Lung (tissue), 12 donors: ENCODE data around the gene MUC21. TPM values are rescaled to one million over a fixed set of nuclear protein-coding genes. Genes with fewer than 3 reads are reported as not detected.

Experiments
- ATAC-seq: fragments of 200-7000 bp; cut with Tn5 transposase; one replicate; pipeline ENCODE4 v1.9.1; 2020; ENCODE audit warnings: moderate number of reproducible peaks; ENCODE audit not compliant: insufficient read depth, low FRiP score
- DNase-seq, 3 donors: peaks; one replicate each; pipeline ENCODE4 v3.0.0-alpha.2; 2013 to 2017
- H3K27ac ChIP-seq, 2 donors: one replicate each; pipeline ENCODE4 v1.5.1; 2013; ENCODE audit warnings: mild to moderate bottlenecking in 2 of 2, moderate library complexity in 2 of 2, control low read depth in 1 of 2, inconsistent platforms in 1 of 2, low read depth in 1 of 2, low read length in 1 of 2
- H3K27me3 ChIP-seq, 3 donors: one replicate each; pipeline ENCODE4 v1.5.1; 2013; ENCODE audit warnings: low read length in 2 of 3; ENCODE audit not compliant: control insufficient read depth in 3 of 3, insufficient read depth in 3 of 3
- H3K36me3 ChIP-seq, 4 donors: one replicate each; pipeline ENCODE4 v1.5.1; 2013; ENCODE audit warnings: low read length in 4 of 4, mild to moderate bottlenecking in 1 of 4, moderate library complexity in 1 of 4; ENCODE audit not compliant: control insufficient read depth in 4 of 4, insufficient read depth in 4 of 4
- H3K4me1 ChIP-seq, 5 donors: one replicate each; pipeline ENCODE4 v1.5.1; 2013; ENCODE audit warnings: low read length in 5 of 5, mild to moderate bottlenecking in 2 of 5, moderate library complexity in 1 of 5; ENCODE audit not compliant: control insufficient read depth in 5 of 5, insufficient read depth in 5 of 5
- H3K4me3 ChIP-seq: one replicate; pipeline ENCODE4 v1.5.1; 2013; ENCODE audit warnings: mild to moderate bottlenecking, control low read depth, moderate library complexity
- H3K9ac ChIP-seq, 2 donors: one replicate each; pipeline ENCODE4 v1.5.1; 2013; ENCODE audit warnings: low read length in 2 of 2, control low read depth in 1 of 2; ENCODE audit not compliant: insufficient read depth in 1 of 2
- H3K9me3 ChIP-seq, 4 donors: one replicate each; pipeline ENCODE4 v1.5.1; 2013; ENCODE audit warnings: low read length in 3 of 4, mild to moderate bottlenecking in 1 of 4, moderate library complexity in 1 of 4; ENCODE audit not compliant: control insufficient read depth in 4 of 4, insufficient read depth in 3 of 4
- CTCF ChIP-seq: IDR thresholded peaks from 2 replicates; pipeline ENCODE4 v1.5.1; 2012; ENCODE audit warnings: mild to moderate bottlenecking; ENCODE audit errors: control extremely low read depth, extremely low read depth
- WGBS, 2 donors: extraction: QIAGEN DNeasy Blood & Tissue Kit; methylation state at CpG; one replicate each; pipeline ENCODE4 v1.1.7; 2013; 5-methylcytosine and 5-hydroxymethylcytosine counted together
- polyA plus RNA-seq, 2 donors: library from polyadenylated mRNA; stranded (reverse); fragments of 200-250 nt; gene quantifications; one replicate each; pipeline ENCODE4 v1.2.1, GENCODE V29; 2013
- total RNA-seq, 2 donors: library from RNA; depleted of rRNA in 1 of 2; stranded (reverse); fragments of >200 nt in 1 of 2; gene quantifications; one replicate each; pipeline ENCODE4 v1.2.1, GENCODE V29; 2014 to 2021
- donor health status: control.
- donor health status: control.
- donor health status: Bipolar disorder and iron deficiency.
- donor health status: healthy.
- donor health status: DM: yes; HTN: yes; CAD: no.

MUC21 gene
- total and polyA plus RNA-seq, 4 donors = 0.40 to 8.6 (median 4.0) TPM

- Histone ChIP-seq H3K27ac (no peak overlapping the region), H3K27me3 (no peaks in the 10 kb centered on the region), H3K36me3 (no peaks in the 10 kb centered on the region), H3K9ac (no peak overlapping the region), H3K4me3 (no peak overlapping the region), H3K9me3 (no peaks in the 10 kb centered on the region), H3K4me1 (peaks cover 0 to 12% (median 0%) of the 10 kb centered on the region in 5 donors)
- ATAC-seq (no peak), DNase-seq (no peak)
- WGBS, 2 donors = 73 to 74% methylated on average over 13 of the region's 13 CpGs
- no peak for TF ChIP-seq CTCF
Measured at GRCh38 chr6:31001281-31001888, 17.9 kb downstream of the MUC21 start.

- Histone ChIP-seq H3K36me3 (no peaks in the 10 kb centered on the region), H3K4me3 (no peak overlapping the region), H3K4me1 (peaks cover 0 to 13% (median 0%) of the 10 kb centered on the region in 5 donors), H3K9ac (no peak overlapping the region), H3K27ac (no peak overlapping the region), H3K27me3 (no peaks in the 10 kb centered on the region), H3K9me3 (no peaks in the 10 kb centered on the region)
- no peak for DNase-seq
- WGBS, 2 donors = 74 to 87% methylated on average over 2 of the region's 2 CpGs
- ATAC-seq = no peak
- TF ChIP-seq CTCF = no peak
Measured at GRCh38 chr6:31002471-31002870, 19.0 kb downstream of the MUC21 start.

- Histone ChIP-seq H3K9ac (no peak overlapping the region), H3K4me1 (peaks cover 0 to 20% (median 0%) of the 10 kb centered on the region in 5 donors), H3K36me3 (no peaks in the 10 kb centered on the region), H3K27ac (peak overlapping the region in 1 of 2 donors; percentile 66), H3K9me3 (no peaks in the 10 kb centered on the region), H3K27me3 (peaks cover 0 to 2% (median 0%) of the 10 kb centered on the region in 3 donors), H3K4me3 (no peak overlapping the region)
- DNase-seq (no peak), ATAC-seq (no peak)
- no peak for TF ChIP-seq CTCF
- WGBS, 2 donors = 54 to 63% methylated on average over 4 of the region's 4 CpGs
Measured at GRCh38 chr6:31004794-31005193, 21.3 kb downstream of the MUC21 start.
